ENCODE data around the gene SLC25A13. TPM values are rescaled to one million over a fixed set of nuclear protein-coding genes. Genes with fewer than 3 reads are reported as not detected.
A peak's percentile ranks its signal among the peaks of the same experiment; 100 is the strongest.

Gene SLC25A13
- total and polyA plus RNA-seq, 2 of the 13 experiments (the other 11 are each of a cell fraction or from before 2014, with no cell fraction given) = 36.2 to 84.9 TPM

- peak; percentile 95; the same call in 1 of the 2 replicates for TF ChIP-seq KIAA2018 (CRISPR knock-in tag; IDR thresholded peaks at IDR 0.05; ENCODE audit: borderline replicate concordance)
- peak; percentile 93 for TF ChIP-seq TFDP2 (CRISPR knock-in tag; IDR thresholded peaks at IDR 0.05)
- TF ChIP-seq ZNF672 (CRISPR knock-in tag; IDR thresholded peaks at IDR 0.05) = no peak
- TF ChIP-seq LBX2 (CRISPR knock-in tag; IDR thresholded peaks at IDR 0.05; ENCODE audit: borderline replicate concordance) = no peak; the same call in 1 of the 2 replicates
- TF ChIP-seq POGZ (CRISPR knock-in tag; IDR thresholded peaks at IDR 0.05) = peak; percentile 96
- peak; percentile 93 for TF ChIP-seq ZNF609 (CRISPR knock-in tag; IDR thresholded peaks at IDR 0.05; ENCODE audit: borderline replicate concordance)
- peak; percentile 94 for TF ChIP-seq ZBTB7A (CRISPR knock-in tag; IDR thresholded peaks at IDR 0.05)
- TF ChIP-seq ZXDC (CRISPR knock-in tag; IDR thresholded peaks at IDR 0.05) = peak; percentile 83
- peak; percentile 98 for TF ChIP-seq MTF1 (CRISPR knock-in tag; IDR thresholded peaks at IDR 0.05)
- TF ChIP-seq SMAD3 (CRISPR knock-in tag; IDR thresholded peaks at IDR 0.05) = no peak
Measured at GRCh38 chr7:96321658-96322372, at the start of gene SLC25A13 (continued).
